ENCODE results near the gene TNPO3.
"Not testable (repeated sequence)": the region's sequence is repeated elsewhere in the genome, so short reads cannot be mapped to it uniquely, and the experiment has no call there.

TNPO3 gene

DNA sequence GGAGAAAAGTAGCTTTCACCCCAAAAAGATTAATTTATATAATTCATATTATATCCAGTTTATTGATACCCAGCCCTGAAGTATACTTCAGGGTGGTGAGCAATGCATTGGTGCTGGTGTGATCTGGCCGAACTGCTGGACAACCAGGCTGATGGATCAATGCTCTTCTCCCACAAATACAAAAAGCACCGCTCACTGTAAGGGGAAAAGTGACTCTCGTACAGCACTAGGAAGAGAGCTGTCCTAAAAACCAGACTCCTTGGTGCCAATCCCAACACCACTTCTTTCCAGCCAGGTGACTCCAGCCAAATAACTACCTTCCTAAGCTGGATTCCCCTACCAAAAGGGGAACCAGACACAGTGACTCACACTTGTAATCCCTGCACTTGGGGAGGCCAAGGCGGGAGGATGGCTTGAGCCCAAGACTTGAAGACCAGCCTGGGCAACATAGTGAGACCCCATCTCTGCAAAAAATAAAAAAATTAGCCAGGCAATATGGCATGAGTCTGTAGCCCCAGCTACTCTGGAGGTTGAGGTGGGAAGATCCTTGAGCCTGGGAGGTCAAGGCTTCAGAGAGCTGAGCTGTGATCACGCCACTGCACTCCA, 13.1 kb upstream of the TNPO3 start:
- no peak for DNase-seq

DNA sequence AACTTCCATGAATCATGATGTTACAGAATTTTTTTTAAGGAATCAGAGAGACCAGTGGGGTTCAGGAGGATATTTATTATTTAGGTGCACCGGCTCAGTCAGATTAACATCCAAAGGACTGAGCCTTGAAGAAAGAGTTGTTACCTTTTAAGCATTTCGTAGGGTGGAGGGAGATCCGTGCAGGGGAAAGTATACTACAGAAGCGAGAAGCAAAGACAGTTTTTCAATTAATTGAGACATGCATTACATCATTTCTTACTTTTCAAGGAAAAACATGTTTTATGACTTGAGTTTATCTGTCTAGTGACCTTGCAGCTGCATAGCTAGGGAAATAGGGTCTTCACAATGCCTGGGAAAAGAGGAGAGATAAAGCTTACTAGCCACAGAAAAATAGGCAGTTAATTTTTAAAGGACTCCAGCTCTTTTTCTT, 12.2 kb upstream of the TNPO3 start:
- DNase-seq = not testable (repeated sequence)

GRCh38 chr7:129066290-129067131, 11.6 kb upstream of the TNPO3 start:
- no peak for DNase-seq

DNA sequence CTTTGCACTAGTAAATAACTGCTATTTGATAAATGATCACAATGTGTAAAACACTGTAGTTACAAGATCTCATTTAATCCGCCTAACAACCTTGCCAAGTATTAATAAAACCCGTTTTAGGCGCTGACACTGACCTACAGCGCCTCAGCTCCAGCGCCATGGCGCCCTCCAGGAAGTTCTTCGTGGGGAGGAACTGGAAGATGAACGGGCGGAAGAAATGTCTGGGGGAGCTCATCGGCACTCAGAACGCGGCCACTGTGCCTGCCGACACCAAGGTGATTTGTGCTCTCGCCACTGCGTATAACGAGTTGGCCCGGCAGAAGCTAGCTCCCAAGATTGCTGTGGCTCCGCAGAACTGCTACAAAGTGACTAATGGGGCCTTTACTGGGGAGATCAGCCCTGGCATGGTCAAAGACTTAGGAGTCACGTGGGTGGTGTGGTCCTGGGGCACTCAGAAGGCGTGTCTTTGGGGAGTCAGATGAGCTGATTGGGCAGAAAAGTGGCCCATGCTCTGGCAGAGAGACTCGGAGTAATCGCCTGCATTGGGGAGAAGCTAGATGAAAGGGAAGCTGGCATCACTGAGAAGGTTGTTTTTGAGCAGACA, 1.1 kb upstream of the TNPO3 start:
- DNase-seq = no peak

GRCh38 chr7:129055294-129055816, 444 bp upstream of the TNPO3 start:
- DNase-seq = no peak

DNA sequence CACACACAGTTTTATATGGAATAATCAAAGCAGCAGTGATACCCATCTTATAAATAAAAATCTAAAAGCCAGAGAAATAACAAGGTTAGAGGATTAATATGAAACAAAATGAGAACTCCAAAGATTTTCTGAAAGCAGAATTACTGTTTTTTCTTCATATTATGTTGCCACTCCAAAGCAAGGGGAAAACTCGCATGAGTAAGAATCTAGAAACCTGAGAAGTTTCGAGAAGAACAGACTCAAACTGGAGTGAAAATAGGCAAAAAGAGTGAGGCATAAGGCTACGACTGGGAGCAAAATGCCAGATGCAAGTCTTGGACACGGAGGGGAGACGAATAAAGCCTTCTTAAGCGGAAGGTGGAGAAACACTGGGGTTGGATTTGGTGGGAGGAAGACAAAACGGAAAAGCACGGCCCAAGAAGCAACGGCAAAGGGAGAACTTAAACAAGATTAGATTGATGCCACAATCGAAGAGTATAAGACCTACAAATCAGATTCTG, 923 bp downstream of the TNPO3 start:
- no peak for DNase-seq

- no peak for DNase-seq
These were observed 2.5 kb downstream of the TNPO3 start for GRCh38 chr7:129052441-129052840.

DNA sequence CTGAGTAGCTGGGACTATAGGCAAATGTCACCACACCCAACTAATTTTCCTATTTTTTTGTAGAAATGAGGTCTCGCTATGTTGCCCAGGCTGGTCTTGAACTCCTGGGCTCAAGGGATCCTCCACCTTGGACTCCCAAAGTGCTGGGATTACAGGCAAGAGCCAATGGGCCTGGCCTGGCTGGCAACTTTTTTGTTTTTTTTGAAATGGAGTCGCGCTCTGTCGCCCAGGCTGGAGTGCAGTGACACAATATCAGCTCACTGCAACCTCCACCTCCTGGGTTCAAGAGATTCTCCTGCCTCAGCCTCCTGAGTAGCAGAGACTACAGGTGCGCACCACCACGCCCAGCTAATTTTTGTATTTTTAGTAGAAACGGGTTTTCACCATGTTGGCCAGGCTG, 3.5 kb downstream of the TNPO3 start:
- not testable (repeated sequence) for DNase-seq

GRCh38 chr7:129047761-129048160, 7.2 kb downstream of the TNPO3 start:
- no peak for DNase-seq

DNA sequence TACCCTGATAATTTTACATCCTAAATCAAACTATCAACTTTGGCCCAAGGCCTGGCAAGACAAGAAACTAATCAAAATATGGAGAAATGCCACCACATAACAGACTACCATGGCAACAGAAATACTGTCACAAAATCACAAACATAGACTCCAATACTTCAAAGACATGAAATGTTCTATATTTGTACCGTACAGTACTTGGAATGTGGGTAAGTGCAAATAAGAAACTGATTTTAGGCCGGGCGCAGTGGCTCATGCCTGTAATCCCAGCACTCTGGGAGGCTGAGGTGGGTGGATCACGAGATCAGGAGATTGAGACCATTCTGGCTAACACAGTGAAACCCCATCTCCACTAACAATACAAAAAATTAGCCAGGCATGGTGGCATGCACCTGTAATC, 9.2 kb downstream of the TNPO3 start:
- no peak for DNase-seq

GRCh38 chr7:129043012-129043411, 11.9 kb downstream of the TNPO3 start:
- no peak for DNase-seq

DNA sequence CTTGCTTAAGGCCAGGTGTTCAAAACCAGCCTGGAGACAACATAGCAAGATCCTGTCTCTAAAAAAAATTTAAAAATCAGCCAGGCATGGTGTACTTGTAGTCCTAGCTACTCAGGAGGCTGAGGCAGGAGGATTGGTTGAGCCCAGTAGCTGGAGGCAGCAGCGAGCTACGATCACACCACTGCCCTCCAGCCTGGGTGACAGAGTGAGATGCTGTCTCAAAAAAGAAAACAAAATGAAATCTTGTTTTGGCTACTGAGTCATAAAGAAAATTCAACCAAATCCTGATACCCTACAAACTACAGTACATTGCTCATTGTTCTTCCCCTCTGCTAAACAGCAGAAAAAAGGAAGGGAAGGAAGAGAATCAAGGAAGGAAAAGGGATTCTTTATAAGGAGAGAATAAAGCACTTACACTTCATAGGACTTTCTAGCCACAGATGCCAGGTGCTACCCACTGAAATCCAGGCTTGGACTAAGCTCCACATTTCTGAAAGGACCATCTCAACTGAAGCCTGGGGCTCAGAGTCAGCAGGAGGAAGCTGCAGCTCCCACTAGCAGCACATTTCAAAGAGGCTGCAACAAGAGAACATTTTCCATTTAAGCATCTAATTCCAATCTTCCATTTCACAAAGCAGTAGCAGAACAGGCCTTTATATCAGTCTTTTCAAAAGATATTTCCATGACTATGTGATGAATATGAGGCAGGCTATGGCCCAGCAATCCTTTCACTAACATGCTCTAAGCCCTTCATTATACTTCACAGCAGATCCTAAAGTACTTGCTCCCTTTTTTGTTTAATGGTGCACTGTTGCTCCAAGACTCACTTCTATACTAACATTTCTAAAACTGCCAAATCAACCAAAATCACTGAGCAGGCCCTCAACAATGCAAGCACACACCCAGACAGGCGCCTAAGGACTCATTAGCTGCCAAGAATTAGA, 13.5 kb downstream of the TNPO3 start:
- DNase-seq = no peak

- not testable (repeated sequence) for DNase-seq
These were observed 16.4 kb downstream of the TNPO3 start for GRCh38 chr7:129038468-129038867.

DNA sequence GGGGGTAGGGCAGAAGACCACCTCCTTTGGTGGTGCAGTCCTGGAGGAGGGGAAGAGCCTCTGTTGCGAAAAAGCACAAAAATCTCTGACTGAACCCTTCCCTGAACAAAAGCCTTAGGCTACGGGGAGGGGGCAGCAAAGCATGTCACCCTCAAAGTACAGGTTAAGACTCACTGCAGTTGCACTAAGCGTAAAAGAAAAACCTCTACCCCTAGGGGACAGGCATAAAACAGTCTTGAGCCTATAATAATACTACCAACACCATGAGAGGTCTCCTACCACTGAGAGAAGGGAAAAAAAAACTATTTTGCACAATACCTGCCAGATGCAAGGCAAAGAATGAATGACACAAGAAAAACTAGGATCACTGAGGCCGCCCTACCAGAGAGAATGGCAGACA, 17.3 kb downstream of the TNPO3 start:
- DNase-seq = no peak

DNA sequence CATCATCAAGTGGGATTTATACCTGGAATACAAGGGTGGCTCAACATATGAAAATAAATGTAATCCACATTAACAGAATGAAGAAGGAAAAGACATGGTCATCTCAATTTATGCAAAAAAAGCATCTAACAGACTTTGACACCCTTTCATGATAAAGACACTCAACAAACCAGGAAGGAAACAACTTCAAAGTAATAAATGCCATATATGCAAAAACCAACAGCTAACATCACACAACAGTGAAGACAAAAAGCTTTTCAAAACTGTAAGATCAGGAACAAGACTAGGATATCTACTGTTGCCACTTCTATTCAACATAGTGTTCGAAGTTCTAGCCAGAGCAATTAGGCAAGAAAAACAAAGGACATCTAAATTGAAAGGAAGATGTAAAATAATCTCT, 22.9 kb downstream of the TNPO3 start:
- no peak for DNase-seq

GRCh38 chr7:129030440-129030839, 24.5 kb downstream of the TNPO3 start:
- DNase-seq = no peak

DNA sequence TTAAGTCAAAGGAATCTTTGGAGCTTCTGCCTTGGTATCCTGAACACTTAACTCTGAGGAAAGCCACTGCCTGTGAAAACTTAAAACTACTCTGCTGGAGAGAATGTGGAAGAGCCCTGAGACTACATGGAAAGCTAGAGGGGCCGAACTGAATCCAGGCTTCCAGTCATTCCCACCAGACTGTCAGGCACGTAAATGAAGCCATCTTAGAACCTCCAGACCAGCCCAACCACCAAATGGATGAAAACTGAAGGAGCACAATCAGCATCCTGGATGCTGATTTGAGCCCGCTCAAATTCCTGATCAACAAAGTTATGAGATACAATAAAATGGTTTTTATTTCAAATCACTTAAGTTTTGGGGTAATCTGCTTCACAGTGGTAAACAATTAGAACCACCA, 30.8 kb downstream of the TNPO3 start:
- DNase-seq = no peak

- DNase-seq = no peak
These were observed 33.3 kb downstream of the TNPO3 start for GRCh38 chr7:129021656-129022055.

- DNase-seq = no peak
These were observed 36.9 kb downstream of the TNPO3 start for GRCh38 chr7:129017933-129018538.

GRCh38 chr7:129017264-129017663, 37.6 kb downstream of the TNPO3 start:
- DNase-seq = no peak

DNA sequence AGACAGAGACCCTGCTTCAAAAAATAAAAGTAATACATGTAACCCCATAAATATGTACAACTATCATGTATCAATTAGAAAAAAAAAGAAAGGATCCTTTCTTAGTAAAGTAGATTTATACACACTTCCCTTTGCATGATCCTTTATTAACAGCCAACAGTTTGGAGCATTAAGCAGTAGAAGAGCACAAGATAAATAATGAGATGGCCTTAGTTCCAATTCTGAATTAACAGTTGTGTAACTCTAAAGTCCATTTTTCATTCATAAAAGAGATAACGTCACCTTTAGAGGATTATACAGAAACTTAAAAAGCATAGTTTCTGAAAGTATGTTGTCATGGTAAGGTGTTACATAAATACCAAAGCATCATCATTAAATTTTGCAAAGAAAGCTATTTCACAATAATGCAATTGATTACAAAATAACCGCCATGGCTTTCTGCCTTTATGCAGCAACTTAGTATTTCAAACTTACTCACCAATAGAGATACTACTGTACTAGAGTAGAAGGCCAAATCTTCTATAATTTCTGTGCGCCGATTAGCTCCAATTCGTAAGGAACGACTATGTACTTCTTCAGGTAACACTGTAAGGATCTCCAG, 40.3 kb downstream of the TNPO3 start:
- no peak for DNase-seq
